ENCODE results near the gene TRABD2B. TPM values are rescaled to one million over a fixed set of nuclear protein-coding genes. Genes with fewer than 3 reads are reported as not detected.
A peak's percentile ranks its signal among the peaks of the same experiment; 100 is the strongest.

Gene TRABD2B
- total and polyA plus RNA-seq, 2 donors from 2014 or later: 19.8 to 62.0 TPM

GRCh38 chr1:47881505-47882442, 115.4 kb downstream of the TRABD2B start:
- intact Hi-C loops (cut with DNase I): no loop called here
- H3K4me3 ChIP-seq (ENCODE audit: low read length in 3 of 3): no peak overlapping the region
- H3K4me1 ChIP-seq (ENCODE audit: control insufficient read depth in 2 of 3, insufficient read depth in 2 of 3, low read depth in 1 of 3, low read length in 3 of 3): peaks cover under 1 to 11% (median 10%) of the 10 kb centered on the region in 3 donors
- no peak overlapping the region for H3K9ac ChIP-seq (ENCODE audit: low read length in 3 of 3)
- no peaks in the 10 kb centered on the region for H3K27me3 ChIP-seq (ENCODE audit: control insufficient read depth, insufficient read depth, low read length)
- no peaks in the 10 kb centered on the region for H3K9me3 ChIP-seq (ENCODE audit: control insufficient read depth in 2 of 3, insufficient read depth in 1 of 3, low read length in 3 of 3)
- FAIRE-seq: no peak
- DNase-seq: peak in 3 of 5 donors; percentile 49 to 66 (median 58)
- no peak overlapping the region for H3K27ac ChIP-seq (ENCODE audit: low read depth in 2 of 2, low read length in 2 of 2)
- H3K36me3 ChIP-seq (ENCODE audit: control insufficient read depth in 2 of 3, insufficient read depth in 3 of 3, low read length in 3 of 3): no peaks in the 10 kb centered on the region
- TF ChIP-seq, protein P1, sequence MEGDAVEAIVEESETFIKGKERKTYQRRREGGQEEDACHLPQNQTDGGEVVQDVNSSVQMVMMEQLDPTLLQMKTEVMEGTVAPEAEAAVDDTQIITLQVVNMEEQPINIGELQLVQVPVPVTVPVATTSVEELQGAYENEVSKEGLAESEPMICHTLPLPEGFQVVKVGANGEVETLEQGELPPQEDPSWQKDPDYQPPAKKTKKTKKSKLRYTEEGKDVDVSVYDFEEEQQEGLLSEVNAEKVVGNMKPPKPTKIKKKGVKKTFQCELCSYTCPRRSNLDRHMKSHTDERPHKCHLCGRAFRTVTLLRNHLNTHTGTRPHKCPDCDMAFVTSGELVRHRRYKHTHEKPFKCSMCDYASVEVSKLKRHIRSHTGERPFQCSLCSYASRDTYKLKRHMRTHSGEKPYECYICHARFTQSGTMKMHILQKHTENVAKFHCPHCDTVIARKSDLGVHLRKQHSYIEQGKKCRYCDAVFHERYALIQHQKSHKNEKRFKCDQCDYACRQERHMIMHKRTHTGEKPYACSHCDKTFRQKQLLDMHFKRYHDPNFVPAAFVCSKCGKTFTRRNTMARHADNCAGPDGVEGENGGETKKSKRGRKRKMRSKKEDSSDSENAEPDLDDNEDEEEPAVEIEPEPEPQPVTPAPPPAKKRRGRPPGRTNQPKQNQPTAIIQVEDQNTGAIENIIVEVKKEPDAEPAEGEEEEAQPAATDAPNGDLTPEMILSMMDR (IDR thresholded peaks at IDR 0.05; ENCODE audit: borderline replicate concordance, extremely low read depth, insufficient read depth): no peak

- no peak for FAIRE-seq
- TF ChIP-seq, protein P1 (IDR thresholded peaks at IDR 0.05; ENCODE audit: borderline replicate concordance, extremely low read depth, insufficient read depth): no peak
These were observed 120.6 kb downstream of the TRABD2B start for GRCh38 chr1:47876587-47876963.

GRCh38 chr1:47875831-47876586, 121.2 kb downstream of the TRABD2B start:
- H3K4me1 ChIP-seq (ENCODE audit: control insufficient read depth in 2 of 3, insufficient read depth in 2 of 3, low read depth in 1 of 3, low read length in 3 of 3): peaks cover 11 to 48% (median 44%) of the 10 kb centered on the region in 3 donors
- FAIRE-seq: no peak

More at GRCh38 chr1:47876587-47876963, 120.6 kb downstream of the TRABD2B start:
- no peak for DNase-seq
- intact Hi-C loops (cut with DNase I): no loop called here
- Histone ChIP-seq H3K9me3 (ENCODE audit: control insufficient read depth in 2 of 3, insufficient read depth in 1 of 3, low read length in 3 of 3) (no peaks in the 10 kb centered on the region), H3K9ac (ENCODE audit: low read length in 3 of 3) (no peak overlapping the region), H3K36me3 (ENCODE audit: control insufficient read depth in 2 of 3, insufficient read depth in 3 of 3, low read length in 3 of 3) (no peaks in the 10 kb centered on the region), H3K27me3 (ENCODE audit: control insufficient read depth, insufficient read depth, low read length) (no peaks in the 10 kb centered on the region), H3K4me3 (ENCODE audit: low read length in 3 of 3) (peak overlapping the region in 1 of 3 donors; percentile 25), H3K27ac (ENCODE audit: low read depth in 2 of 2, low read length in 2 of 2) (peak overlapping the region in 1 of 2 donors; percentile 28), H3K4me1 (ENCODE audit: control insufficient read depth in 2 of 3, insufficient read depth in 2 of 3, low read depth in 1 of 3, low read length in 3 of 3) (peaks cover 11 to 44% (median 40%) of the 10 kb centered on the region in 3 donors)

More at GRCh38 chr1:47875831-47876586, 121.2 kb downstream of the TRABD2B start:
- no peak overlapping the region for H3K4me3 ChIP-seq (ENCODE audit: low read length in 3 of 3)
- DNase-seq: peak in 4 of 5 donors; percentile 70 to 89 (median 78)
- TF ChIP-seq, protein P1 (IDR thresholded peaks at IDR 0.05; ENCODE audit: borderline replicate concordance, extremely low read depth, insufficient read depth): no peak
- peak overlapping the region; percentile 13 to 49 for H3K27ac ChIP-seq (ENCODE audit: low read depth in 2 of 2, low read length in 2 of 2)
- intact Hi-C loops (cut with DNase I): no loop called here
- no peak overlapping the region for H3K9ac ChIP-seq (ENCODE audit: low read length in 3 of 3)
- H3K27me3 ChIP-seq (ENCODE audit: control insufficient read depth, insufficient read depth, low read length): no peaks in the 10 kb centered on the region
- H3K36me3 ChIP-seq (ENCODE audit: control insufficient read depth in 2 of 3, insufficient read depth in 3 of 3, low read length in 3 of 3): no peaks in the 10 kb centered on the region
- no peaks in the 10 kb centered on the region for H3K9me3 ChIP-seq (ENCODE audit: control insufficient read depth in 2 of 3, insufficient read depth in 1 of 3, low read length in 3 of 3)

Measured in kidney (tissue), 14 donors.